ENCODE data around the gene NRCAM. TPM values are rescaled to one million over a fixed set of nuclear protein-coding genes. Genes with fewer than 3 reads are reported as not detected.

The NRCAM gene
- total RNA-seq, result 1.6 and 22.6 TPM in 2 replicates

DNA sequence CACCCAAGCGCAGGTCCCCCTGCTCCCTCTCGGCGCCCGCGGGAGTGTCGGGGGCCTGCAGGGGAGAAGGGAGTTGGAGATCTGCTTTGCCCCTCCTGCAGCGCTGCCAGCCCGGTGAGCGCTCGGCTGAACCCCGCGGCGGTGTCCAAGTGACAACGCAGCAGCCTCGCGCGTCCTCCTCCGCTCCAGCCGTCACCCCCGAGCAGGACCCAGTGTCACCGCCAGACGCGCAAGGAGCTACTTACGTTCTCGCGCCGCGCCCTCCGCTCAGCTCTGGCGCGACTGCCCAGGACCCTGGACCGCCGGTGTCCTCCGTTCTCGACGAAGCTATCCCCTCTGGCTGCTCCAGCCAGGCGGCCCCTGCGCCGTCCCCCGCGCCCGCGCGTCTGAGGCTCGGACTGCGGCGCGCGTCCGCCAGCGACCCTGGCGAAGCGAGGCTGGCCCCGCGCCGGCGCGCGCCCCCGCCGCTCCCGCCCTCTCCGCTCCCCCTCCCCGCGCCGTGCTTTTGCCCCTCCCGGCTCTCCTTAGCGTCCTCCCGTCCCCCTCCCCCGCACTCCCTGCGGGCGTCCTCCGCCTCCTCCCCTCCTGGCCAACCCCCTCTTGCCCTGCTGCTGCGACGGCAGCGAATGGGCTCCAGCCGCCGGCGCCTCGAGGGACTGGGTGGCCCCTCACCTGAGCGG lies at the start of gene NRCAM:
TSS of gene NRCAM (minus strand) at position 439 of the 680 bp plus-strand sequence. CDS start 216,372 bp downstream, outside the sequence.

DNA sequence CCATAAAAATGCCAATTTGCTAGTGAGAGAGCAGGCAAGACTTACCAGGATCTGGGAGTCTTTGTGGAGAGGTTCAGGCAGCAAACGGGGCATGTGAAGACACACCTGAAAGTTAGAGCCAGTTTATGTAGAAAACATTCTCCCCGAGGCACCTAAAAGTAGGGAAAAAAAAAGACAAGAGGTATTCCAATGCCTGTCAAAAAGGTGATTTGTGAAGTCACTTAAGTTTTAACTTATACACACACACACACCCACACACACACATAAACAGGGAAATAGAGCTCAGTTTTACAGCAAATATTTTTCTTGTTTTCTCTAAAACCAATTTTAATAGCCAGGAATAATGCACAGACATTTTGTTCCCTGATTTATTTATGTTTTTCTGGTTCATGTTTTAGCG lies 326.0 kb downstream of the NRCAM start, which contains the start of gene LAMB4:
TSS of gene LAMB4 (minus strand) at position 101 of the 400 bp plus-strand sequence. CDS start 7,197 bp downstream, outside the sequence.

Other genes with a start within 250 kb of the NRCAM start
- 23.2 and 29.1 TPM in 2 replicates for gene PNPLA8, start 69.7 kb upstream of the NRCAM start, total RNA-seq
- 16.9 and 22.1 TPM in 2 replicates for gene THAP5, start 113.3 kb upstream of the NRCAM start, total RNA-seq
- 48.3 and 56.6 TPM in 2 replicates for gene DNAJB9, start 113.4 kb upstream of the NRCAM start, total RNA-seq

Measured in smooth muscle cell of the pulmonary artery (primary cell).